Keratinocyte (primary cell): Measurements from ENCODE around the gene FREM2. TPM values are rescaled to one million over a fixed set of nuclear protein-coding genes. Genes with fewer than 3 reads are reported as not detected.

Source experiments
- DNase-seq: peaks from one replicate; pipeline ENCODE4 v3.0.0-alpha.2; 2011; ENCODE audit warnings: low read depth, missing footprints, low spot score
- FAIRE-seq: peaks from 2 replicates; lab custom pipeline; 2011; peaks lifted over from hg19 to GRCh38; lab: Jason Lieb, UNC
- H2AFZ ChIP-seq: 2 replicates; pipeline ENCODE4 v1.6.0; 2012; ENCODE audit warnings: low read length, control low read depth, inconsistent platforms; ENCODE audit not compliant: control insufficient read depth
- H3K27ac ChIP-seq: 2 replicates; pipeline ENCODE4 v1.5.1; 2011; ENCODE audit warnings: low read length; ENCODE audit not compliant: control insufficient read depth, insufficient read depth
- H3K27me3 ChIP-seq: 3 replicates; pipeline ENCODE4 v1.6.0; 2011; ENCODE audit warnings: low read length; ENCODE audit not compliant: control insufficient read depth, insufficient read depth; ENCODE audit errors: extremely low read depth
- H3K36me3 ChIP-seq, 2 experiments: 2 replicates in 1 of 2; 3 replicates in 1 of 2; pipeline ENCODE4 v1.5.1; 2011; ENCODE audit warnings: low read length in 2 of 2, mild to moderate bottlenecking in 1 of 2; ENCODE audit not compliant: control insufficient read depth in 2 of 2, insufficient read depth in 2 of 2; ENCODE audit errors: extremely low read depth in 1 of 2
- H3K4me1 ChIP-seq: 3 replicates; pipeline ENCODE4 v1.5.1; 2011; ENCODE audit warnings: low read length; ENCODE audit not compliant: control insufficient read depth, insufficient read depth; ENCODE audit errors: extremely low read depth
- H3K4me2 ChIP-seq: 3 replicates; pipeline ENCODE4 v1.6.0; 2011; ENCODE audit warnings: low read depth, low read length; ENCODE audit not compliant: control insufficient read depth, insufficient read depth; ENCODE audit errors: extremely low read depth
- H3K4me3 ChIP-seq, 3 experiments: fragments of 200-600 bp in 1 of 3; sonication (generic) in 1 of 3; 2 replicates in 2 of 3; 3 replicates in 1 of 3; pipeline ENCODE4 v1.5.1; 2011 to 2016; ENCODE audit warnings: low read length in 3 of 3, mild to moderate bottlenecking in 3 of 3, control low read depth in 2 of 3, inconsistent platforms in 1 of 3, low read depth in 1 of 3, mixed read lengths in 1 of 3, mixed run types in 1 of 3, moderate library complexity in 1 of 3; ENCODE audit not compliant: control insufficient read depth in 2 of 3, insufficient read depth in 2 of 3; ENCODE audit errors: extremely low read depth in 1 of 3
- H3K79me2 ChIP-seq: 2 replicates; pipeline ENCODE4 v1.6.0; 2012; ENCODE audit warnings: low read length; ENCODE audit not compliant: control insufficient read depth, insufficient read depth
- H3K9ac ChIP-seq: 3 replicates; pipeline ENCODE4 v1.6.0; 2011; ENCODE audit warnings: low read length; ENCODE audit not compliant: control insufficient read depth, insufficient read depth; ENCODE audit errors: extremely low read depth
- H3K9me1 ChIP-seq: 3 replicates; pipeline ENCODE4 v1.6.0; 2011; ENCODE audit warnings: low read length; ENCODE audit not compliant: control insufficient read depth, insufficient read depth; ENCODE audit errors: extremely low read depth
- H3K9me3 ChIP-seq: 2 replicates; pipeline ENCODE4 v1.5.1; 2012; ENCODE audit warnings: low read depth, low read length; ENCODE audit not compliant: control insufficient read depth
- H4K20me1 ChIP-seq: 3 replicates; pipeline ENCODE4 v1.6.0; 2011; ENCODE audit warnings: low read length; ENCODE audit not compliant: control insufficient read depth, insufficient read depth; ENCODE audit errors: extremely low read depth
- EZH2 ChIP-seq: IDR thresholded peaks from one replicate; pipeline ENCODE4 v1.6.1; 2012; ENCODE audit warnings: inconsistent platforms, mild to moderate bottlenecking, low read length, moderate library complexity
- dilution Hi-C: fragments of 300-500 bp; cut with MboI; formaldehyde crosslinking; loops from one replicate; pipeline ENCODE4 v1.7.0; 2020; ENCODE audit warnings: low sequenced_read_pairs; ENCODE audit not compliant: extremely low pct_ligation_motif_present
- polyA plus RNA-seq, 5 experiments: library from polyadenylated mRNA; depleted of rRNA in 3 of 5; stranded (reverse) in 3 of 5; stranded (forward) in 1 of 5; unstranded in 1 of 5; fragments of >200 nt; gene quantifications; 1 replicate in 1 of 5; 2 replicates in 3 of 5; 3 replicates in 1 of 5; pipeline versions ENCODE4 v1.2.1 to v1.2.3, GENCODE V29; 2011 to 2012; ENCODE audit warnings: missing spikeins in 2 of 5, low read depth in 1 of 5, low replicate concordance in 1 of 5
- TF ChIP-seq, protein P1 (sequence below), 3 experiments: IDR thresholded peaks in 1 of 3; conservative IDR thresholded peaks in 1 of 3; optimal IDR thresholded peaks in 1 of 3; 2 replicates in 2 of 3; 3 replicates in 1 of 3; pipeline versions ENCODE3 to v1.5.1; 2011; ENCODE audit warnings: low read length in 3 of 3, mild to moderate bottlenecking in 3 of 3, moderate library complexity in 2 of 3, control low read depth in 1 of 3, inconsistent platforms in 1 of 3; ENCODE audit not compliant: insufficient read depth in 2 of 3; ENCODE audit errors: extremely low read depth in 1 of 3

FREM2 gene
- polyA plus RNA-seq, 1 donor (not counting 4 experiments of a cell fraction or from before 2014, with no cell fraction given), result 0.01 TPM

DNA sequence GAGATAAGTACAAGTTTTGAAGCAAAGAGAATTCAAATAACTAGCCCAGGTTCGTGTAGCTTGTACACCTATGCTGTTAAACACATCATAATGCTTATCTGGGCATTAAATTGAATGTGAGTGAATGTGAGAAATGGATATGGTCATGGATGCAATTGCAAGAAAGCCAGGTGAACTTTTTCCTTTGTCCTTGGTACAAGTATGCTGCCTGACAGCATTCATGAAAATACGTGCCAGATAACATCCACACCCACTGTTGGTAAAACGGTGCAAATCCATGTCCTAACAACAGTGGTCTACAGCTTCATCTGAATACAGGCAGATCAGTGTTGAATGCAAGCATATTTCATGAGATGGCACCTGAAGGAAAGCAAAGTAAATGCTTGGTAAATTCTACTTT lies 181.5 kb downstream of the FREM2 start:
- Histone ChIP-seq H3K4me1 (no peaks in the 10 kb centered on the region), H3K36me3 (no peaks in the 10 kb centered on the region), H2AFZ (no peak overlapping the region), H4K20me1 (no peaks in the 10 kb centered on the region), H3K9me1 (no peaks in the 10 kb centered on the region), H3K27ac (no peak overlapping the region), H3K79me2 (no peaks in the 10 kb centered on the region), H3K9me3 (no peaks in the 10 kb centered on the region), H3K4me2 (no peak overlapping the region), H3K9ac (no peak overlapping the region), H3K4me3 (no peak overlapping the region), H3K27me3 (no peaks in the 10 kb centered on the region)
- no peak for DNase-seq
- TF ChIP-seq EZH2, result no peak
- TF ChIP-seq, protein P1, sequence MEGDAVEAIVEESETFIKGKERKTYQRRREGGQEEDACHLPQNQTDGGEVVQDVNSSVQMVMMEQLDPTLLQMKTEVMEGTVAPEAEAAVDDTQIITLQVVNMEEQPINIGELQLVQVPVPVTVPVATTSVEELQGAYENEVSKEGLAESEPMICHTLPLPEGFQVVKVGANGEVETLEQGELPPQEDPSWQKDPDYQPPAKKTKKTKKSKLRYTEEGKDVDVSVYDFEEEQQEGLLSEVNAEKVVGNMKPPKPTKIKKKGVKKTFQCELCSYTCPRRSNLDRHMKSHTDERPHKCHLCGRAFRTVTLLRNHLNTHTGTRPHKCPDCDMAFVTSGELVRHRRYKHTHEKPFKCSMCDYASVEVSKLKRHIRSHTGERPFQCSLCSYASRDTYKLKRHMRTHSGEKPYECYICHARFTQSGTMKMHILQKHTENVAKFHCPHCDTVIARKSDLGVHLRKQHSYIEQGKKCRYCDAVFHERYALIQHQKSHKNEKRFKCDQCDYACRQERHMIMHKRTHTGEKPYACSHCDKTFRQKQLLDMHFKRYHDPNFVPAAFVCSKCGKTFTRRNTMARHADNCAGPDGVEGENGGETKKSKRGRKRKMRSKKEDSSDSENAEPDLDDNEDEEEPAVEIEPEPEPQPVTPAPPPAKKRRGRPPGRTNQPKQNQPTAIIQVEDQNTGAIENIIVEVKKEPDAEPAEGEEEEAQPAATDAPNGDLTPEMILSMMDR (optimal IDR thresholded peaks at IDR 0.05 in 1 of 3, IDR thresholded peaks at IDR 0.05 in 1 of 3, conservative IDR thresholded peaks at IDR 0.05 in 1 of 3; ENCODE audit: extremely low read depth in 1 of 3, insufficient read depth in 2 of 3, low read length in 3 of 3), result no peak
- dilution Hi-C loops, result no loop called here
- FAIRE-seq, result no peak

DNA sequence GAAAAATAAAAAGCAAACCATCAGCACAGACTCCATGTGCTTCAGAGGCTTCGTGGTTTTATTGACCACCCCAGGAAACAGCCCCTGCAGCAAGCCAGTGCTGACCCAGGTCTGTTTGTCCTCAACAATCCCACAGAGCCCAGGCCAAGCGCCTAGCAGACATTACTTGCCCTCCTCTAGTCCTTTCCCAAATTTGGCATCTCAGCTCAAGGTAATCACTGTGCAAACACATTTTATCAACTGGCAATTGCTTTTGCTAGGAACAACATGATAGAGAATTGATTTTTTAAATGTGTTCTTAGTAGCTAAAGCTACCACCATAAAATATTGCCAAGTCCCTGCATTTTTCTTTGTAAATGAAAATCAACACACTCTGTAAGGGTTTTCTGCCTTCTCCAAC lies 182.0 kb downstream of the FREM2 start:
- Histone ChIP-seq H2AFZ (no peak overlapping the region), H3K36me3 (no peaks in the 10 kb centered on the region), H3K79me2 (no peaks in the 10 kb centered on the region), H3K4me1 (no peaks in the 10 kb centered on the region), H3K27me3 (no peaks in the 10 kb centered on the region), H3K4me2 (no peak overlapping the region), H3K27ac (no peak overlapping the region), H4K20me1 (no peaks in the 10 kb centered on the region), H3K9me1 (no peaks in the 10 kb centered on the region), H3K9ac (no peak overlapping the region), H3K4me3 (no peak overlapping the region), H3K9me3 (no peaks in the 10 kb centered on the region)
- no peak for TF ChIP-seq EZH2
- TF ChIP-seq, protein P1 (optimal IDR thresholded peaks at IDR 0.05 in 1 of 3, IDR thresholded peaks at IDR 0.05 in 1 of 3, conservative IDR thresholded peaks at IDR 0.05 in 1 of 3; ENCODE audit: extremely low read depth in 1 of 3, insufficient read depth in 2 of 3, low read length in 3 of 3), result no peak
- FAIRE-seq (no peak), DNase-seq (no peak)
- dilution Hi-C loops, result no loop called here
